Retinal pigment epithelial cell (primary cell): Measurements from ENCODE around the gene LPCAT1.

Source experiments
- DNase-seq: peaks from one replicate; pipeline ENCODE4 v3.0.0-alpha.2; 2010; ENCODE audit warnings: low read depth
- H3K4me3 ChIP-seq: 2 replicates; pipeline ENCODE4 v1.5.1; 2011; ENCODE audit warnings: mild to moderate bottlenecking, low read length, control low read depth, moderate library complexity
- CTCF ChIP-seq: conservative IDR thresholded peaks from 2 replicates; pipeline ENCODE4 v1.5.1; 2011; ENCODE audit warnings: low read depth, low read length, control low read depth, inconsistent platforms

Gene LPCAT1

GRCh38 chr5:1527533-1528205 is 3.9 kb upstream of the LPCAT1 start:
- H3K4me3 ChIP-seq, result no peak overlapping the region
- DNase-seq, result no peak
- no peak for TF ChIP-seq CTCF

GRCh38 chr5:1526681-1527131 is 2.9 kb upstream of the LPCAT1 start:
- TF ChIP-seq CTCF, result no peak
- DNase-seq, result no peak

GRCh38 chr5:1526190-1526631 is 2.5 kb upstream of the LPCAT1 start:
- H3K4me3 ChIP-seq, result no peak overlapping the region
- no peak for DNase-seq
- TF ChIP-seq CTCF, result no peak

More at GRCh38 chr5:1526681-1527131, 2.9 kb upstream of the LPCAT1 start:
- H3K4me3 ChIP-seq, result no peak overlapping the region

- DNase-seq, result no peak
- no peak overlapping the region for H3K4me3 ChIP-seq
- no peak for TF ChIP-seq CTCF
Measured at GRCh38 chr5:1525624-1526189, 1.9 kb upstream of the LPCAT1 start.

GRCh38 chr5:1524799-1525623 is 1.3 kb upstream of the LPCAT1 start:
- H3K4me3 ChIP-seq, result no peak overlapping the region

GRCh38 chr5:1524481-1524798 is 680 bp upstream of the LPCAT1 start:
- no peak for TF ChIP-seq CTCF
- DNase-seq, result no peak
- peak overlapping the region; percentile 45 for H3K4me3 ChIP-seq

More at GRCh38 chr5:1524799-1525623, 1.3 kb upstream of the LPCAT1 start:
- no peak for TF ChIP-seq CTCF
- no peak for DNase-seq
